ENCODE results near the gene DPP8. TPM values are rescaled to one million over a fixed set of nuclear protein-coding genes. Genes with fewer than 3 reads are reported as not detected.

The DPP8 gene
- total and polyA plus RNA-seq, 2 donors (not counting 3 experiments of a cell fraction or from before 2014, with no cell fraction given), result 12.1 to 35.3 TPM

DNA sequence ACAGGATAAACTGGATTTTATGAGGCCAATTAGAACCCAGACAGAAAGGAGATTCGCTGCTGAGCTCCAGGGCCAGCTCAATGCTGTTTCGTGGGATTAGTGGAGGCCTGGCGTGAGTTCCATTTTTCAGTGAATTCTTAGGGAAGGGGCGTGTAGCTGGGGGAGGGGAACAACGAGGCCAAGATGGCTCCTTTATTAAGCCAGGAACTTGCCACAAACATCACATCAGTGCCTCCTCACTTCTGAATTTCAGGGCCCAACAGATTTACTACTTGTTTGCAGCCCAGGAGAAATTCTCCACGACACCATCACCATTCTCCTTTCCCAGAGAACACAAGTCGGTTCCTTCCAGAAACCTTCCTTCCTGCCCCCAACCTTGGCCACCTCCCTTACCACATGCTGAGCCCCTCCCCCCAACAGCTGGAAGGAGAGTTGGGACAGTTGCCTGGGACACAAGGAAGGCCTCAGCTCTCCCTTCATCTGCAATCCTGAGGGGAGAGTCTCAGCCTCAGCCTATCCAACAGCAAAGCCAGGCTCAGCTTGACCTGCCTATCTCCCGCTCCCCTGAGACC lies 100.6 kb downstream of the DPP8 start:
- ChIA-PET POLR2A (no interaction called here), CTCF (interaction anchor here (0.8 kb wide), 1 partner anchor 15 kb away, joined by 3 read pairs; no protein-coding TSS in a partner anchor)
- H3K79me2 ChIP-seq (ENCODE audit: control insufficient read depth, insufficient read depth, low read length), result no peaks in the 10 kb centered on the region
- H3K4me3 ChIP-seq (replicated peaks in 1 of 3; ENCODE audit: insufficient read depth in 1 of 3, low read depth in 1 of 3, low read length in 3 of 3), result no peak overlapping the region
- DNase-seq (ENCODE audit: low read depth, low spot score), result no peak
- FAIRE-seq, result no peak
- no peak overlapping the region for H3K4me2 ChIP-seq (ENCODE audit: insufficient read depth, low read length)
- H3K27me3 ChIP-seq (ENCODE audit: control insufficient read depth in 2 of 2, insufficient read depth in 2 of 2, low read length in 2 of 2), result peaks cover 27 to 36% of the 10 kb centered on the region in 2 experiments
- peaks cover 3% of the 10 kb centered on the region for H3K4me1 ChIP-seq (ENCODE audit: control insufficient read depth, extremely low read depth, insufficient read depth, low read length)
- no peaks in the 10 kb centered on the region for H3K9me1 ChIP-seq (replicated peaks; ENCODE audit: control insufficient read depth, extremely low read depth, insufficient read depth, low read length)
- no peaks in the 10 kb centered on the region for H4K20me1 ChIP-seq (replicated peaks; ENCODE audit: control insufficient read depth, extremely low read depth, insufficient read depth, low read length)
- intact Hi-C loops (cut with micrococcal nuclease) (no loop called here), dilution Hi-C loops (cut with MboI; ENCODE audit: extremely low pct_ligation_motif_present, low sequenced_read_pairs) (no loop called here)
- no peak for TF ChIP-seq POLR2AphosphoS5 (IDR thresholded peaks at IDR 0.05; ENCODE audit: insufficient read depth, low read depth, low read length)
- TF ChIP-seq CTCF (IDR thresholded peaks at IDR 0.05; ENCODE audit: extremely low read depth in 1 of 2, insufficient read depth in 1 of 2, low read depth in 1 of 2, low read length in 2 of 2), result no peak
- TF ChIP-seq JUN (IDR thresholded peaks at IDR 0.05; ENCODE audit: borderline replicate concordance, insufficient read depth, insufficient read length, low read depth), result no peak
- TF ChIP-seq GATA2 (IDR thresholded peaks at IDR 0.05; ENCODE audit: insufficient read depth, insufficient read length, low read depth, low read length), result no peak
- no peak for TF ChIP-seq FOS (IDR thresholded peaks at IDR 0.05; ENCODE audit: borderline replicate concordance, insufficient read depth, low read length)
- TF ChIP-seq, protein P1, sequence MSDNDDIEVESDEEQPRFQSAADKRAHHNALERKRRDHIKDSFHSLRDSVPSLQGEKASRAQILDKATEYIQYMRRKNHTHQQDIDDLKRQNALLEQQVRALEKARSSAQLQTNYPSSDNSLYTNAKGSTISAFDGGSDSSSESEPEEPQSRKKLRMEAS (IDR thresholded peaks at IDR 0.05; ENCODE audit: insufficient read depth, insufficient read length), result no peak
- TF ChIP-seq EZH2 (IDR thresholded peaks at IDR 0.05; ENCODE audit: borderline replicate concordance, low read depth, low read length, severe bottlenecking), result no peak
- no peak for TF ChIP-seq POLR2A (IDR thresholded peaks at IDR 0.05; ENCODE audit: low read depth, low read length)
- no peak for TF ChIP-seq MYC (IDR thresholded peaks at IDR 0.05; ENCODE audit: low read depth, low read length)
- no TSS peak for BruUV-seq (replicated peaks)
- H3K27ac ChIP-seq (ENCODE audit: insufficient read depth, low read depth, low read length), result no peak overlapping the region
- no peak overlapping the region for H3K9ac ChIP-seq (replicated peaks; ENCODE audit: extremely low read depth, insufficient read depth, low read length)
- no peak overlapping the region for H2AFZ ChIP-seq (ENCODE audit: low read depth, low read length)
- H3K36me3 ChIP-seq (ENCODE audit: control insufficient read depth in 2 of 2, extremely low read depth in 1 of 2, insufficient read depth in 2 of 2, low read length in 2 of 2), result no peaks in the 10 kb centered on the region
- no peaks in the 10 kb centered on the region for H3K9me3 ChIP-seq (replicated peaks; ENCODE audit: control insufficient read depth, insufficient read depth, low read length)

Data from endothelial cell of umbilical vein (primary cell).